ENCODE data around the gene AIFM2. TPM values are rescaled to one million over a fixed set of nuclear protein-coding genes. Genes with fewer than 3 reads are reported as not detected.

AIFM2 gene
- polyA plus RNA-seq, 2 of the 4 experiments (the other 2 are of a cell fraction), result 30.0 to 34.8 TPM

GRCh38 chr10:70167246-70167645, 34.6 kb upstream of the AIFM2 start:
- no peak overlapping the region for H3K4me2 ChIP-seq
- ATAC-seq (no peak), DNase-seq (ENCODE audit: low read depth in 1 of 2, low spot score in 1 of 2) (no peak), FAIRE-seq (no peak)
- WGBS (ENCODE audit: missing lambda C conversion rate), result 97% methylated on average over 7 of the region's 7 CpGs
- POLR2A ChIA-PET, result interaction anchor here (0.6 kb wide), 1 partner anchor 21 kb away, joined by 5 read pairs; the partner anchor contains the start of gene TYSND1
- no peak overlapping the region for H3K4me3 ChIP-seq
- CTCF ChIA-PET, result interaction anchor here (0.8 to 4.5 kb wide), 8 partner anchors 8 to 198 kb away, joined by 3 to 33 read pairs (median 4); partner anchors contain the start of gene TYSND1
- peaks cover 34% of the 10 kb centered on the region; the same call in 2 of the 3 replicates for H3K4me1 ChIP-seq
- H3K27ac ChIP-seq, result no peak overlapping the region
- no peaks in the 10 kb centered on the region for H3K9me3 ChIP-seq
- TF ChIP-seq GATA3 (IDR thresholded peaks at IDR 0.05; ENCODE audit: borderline replicate concordance) (no peak), BHLHE40 (IDR thresholded peaks at IDR 0.05; ENCODE audit: low read depth, low read length) (no peak), RARB (CRISPR knock-in tag; IDR thresholded peaks at IDR 0.05) (no peak), SMC3 (IDR thresholded peaks at IDR 0.05) (no peak)

DNA sequence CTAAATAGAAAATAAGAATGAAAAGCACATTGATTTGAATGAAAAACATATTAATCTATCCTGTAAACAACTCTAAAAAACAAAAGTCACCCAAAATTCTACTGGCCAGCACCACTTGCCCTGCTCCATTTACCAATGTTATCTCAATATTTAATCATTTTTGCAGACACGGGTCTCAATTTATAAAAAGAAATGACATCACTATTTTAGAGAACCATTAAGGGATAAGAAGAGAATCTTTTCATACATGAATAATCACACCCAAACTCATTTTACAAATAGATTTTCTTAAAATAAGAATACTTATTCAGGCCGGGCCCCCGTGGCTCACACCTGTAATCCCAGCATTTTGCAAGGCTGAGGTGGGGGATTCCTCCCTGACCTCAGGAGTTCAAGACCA, 33.8 kb upstream of the AIFM2 start:
- ChIA-PET POLR2A (no interaction called here), CTCF (no interaction called here)
- no peak for TF ChIP-seq CBX8 (IDR thresholded peaks at IDR 0.05)
- WGBS (ENCODE audit: missing lambda C conversion rate), result 88% methylated on average over 3 of the region's 3 CpGs
- DNase-seq (ENCODE audit: low read depth in 1 of 2, low spot score in 1 of 2) (no peak), FAIRE-seq (no peak), ATAC-seq (no peak)
- Histone ChIP-seq H3K9me3 (no peaks in the 10 kb centered on the region), H3K27ac (no peak overlapping the region), H3K4me3 (no peak overlapping the region), H3K4me2 (no peak overlapping the region), H3K4me1 (peaks cover 42% of the 10 kb centered on the region)

DNA sequence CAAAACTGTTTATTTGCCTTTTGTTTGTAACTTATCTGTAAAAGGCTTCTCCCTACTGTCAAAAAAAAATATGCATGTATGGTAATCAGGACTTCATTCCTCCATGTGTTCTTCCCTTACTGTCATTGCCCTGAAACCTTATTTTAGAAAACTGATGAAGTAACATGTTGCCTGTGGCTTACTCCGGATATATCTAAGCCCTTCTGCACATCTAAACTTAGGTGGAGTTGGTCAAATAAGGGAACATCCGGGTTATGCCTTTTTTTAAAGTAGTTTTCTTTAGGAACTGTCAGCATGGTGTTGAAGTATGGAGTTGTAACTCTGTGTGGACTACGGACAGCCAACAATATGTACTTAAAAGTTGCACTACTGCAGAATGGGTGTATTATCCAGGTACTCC, 31.5 kb upstream of the AIFM2 start:
- 56% methylated on average over 3 of the region's 3 CpGs for WGBS (ENCODE audit: missing lambda C conversion rate)
- DNase-seq (ENCODE audit: low read depth in 1 of 2, low spot score in 1 of 2), result no peak
- ChIA-PET CTCF (no interaction called here), POLR2A (no interaction called here)
- TF ChIP-seq CTCF (IDR thresholded peaks at IDR 0.05) (no peak), JUN (IDR thresholded peaks at IDR 0.05) (no peak), CBX2 (IDR thresholded peaks at IDR 0.05; ENCODE audit: borderline replicate concordance, low read depth) (no peak), HEYL (CRISPR knock-in tag; IDR thresholded peaks at IDR 0.05) (no peak), FOSB (CRISPR knock-in tag; IDR thresholded peaks at IDR 0.05) (no peak), GATA3 (IDR thresholded peaks at IDR 0.05; ENCODE audit: borderline replicate concordance) (no peak), MAZ (IDR thresholded peaks at IDR 0.05; ENCODE audit: borderline replicate concordance, low read depth, low read length) (no peak), MAX (IDR thresholded peaks at IDR 0.05) (no peak), EHMT2 (IDR thresholded peaks at IDR 0.05; ENCODE audit: low read depth) (no peak), HOXA7 (CRISPR knock-in tag; IDR thresholded peaks at IDR 0.05) (no peak), SMC3 (IDR thresholded peaks at IDR 0.05) (no peak), POLR2AphosphoS2 (conservative IDR thresholded peaks at IDR 0.05; ENCODE audit: low read length) (no peak), HMGXB4 (CRISPR knock-in tag; IDR thresholded peaks at IDR 0.05; ENCODE audit: borderline replicate concordance) (no peak)
- TF ChIP-seq, protein P1, sequence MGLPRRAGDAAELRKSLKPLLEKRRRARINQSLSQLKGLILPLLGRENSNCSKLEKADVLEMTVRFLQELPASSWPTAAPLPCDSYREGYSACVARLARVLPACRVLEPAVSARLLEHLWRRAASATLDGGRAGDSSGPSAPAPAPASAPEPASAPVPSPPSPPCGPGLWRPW (IDR thresholded peaks at IDR 0.05), result no peak
- Histone ChIP-seq H3K4me2 (no peak overlapping the region), H3K27ac (no peak overlapping the region), H3K4me1 (peaks cover 49% of the 10 kb centered on the region), H3K9me3 (no peaks in the 10 kb centered on the region), H3K4me3 (no peak overlapping the region)
- FAIRE-seq, result no peak
- ATAC-seq, result no peak

DNA sequence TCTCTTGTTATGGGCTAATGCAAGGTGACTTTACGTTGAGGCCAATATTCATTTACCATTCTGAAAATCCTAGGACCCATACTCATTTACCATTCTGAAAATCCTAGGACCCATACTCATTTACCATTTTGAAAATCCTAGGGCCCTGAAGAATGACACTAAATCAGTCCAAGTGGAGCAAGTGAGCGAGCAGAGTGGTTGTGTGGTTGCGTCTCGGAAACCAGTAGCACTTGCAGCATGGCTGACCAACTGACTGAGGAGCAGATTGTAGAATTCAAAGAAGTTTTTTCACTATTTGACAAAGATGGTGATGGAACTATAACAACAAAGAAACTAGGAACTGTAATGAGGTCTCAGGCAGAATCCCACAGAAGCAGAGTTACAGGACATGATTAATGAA, 30.8 kb upstream of the AIFM2 start:
- 97% methylated on average over 4 of the region's 4 CpGs for WGBS (ENCODE audit: missing lambda C conversion rate)
- Histone ChIP-seq H3K4me2 (no peak overlapping the region), H3K4me3 (no peak overlapping the region), H3K9me3 (no peaks in the 10 kb centered on the region), H3K27ac (no peak overlapping the region), H3K4me1 (peaks cover 43% of the 10 kb centered on the region)
- no peak for ATAC-seq
- ChIA-PET POLR2A (no interaction called here), CTCF (interaction anchor here (1.1 kb wide), 1 partner anchor 17 kb away, joined by 7 read pairs; the partner anchor contains the start of gene TYSND1)
- no peak for FAIRE-seq
- DNase-seq (ENCODE audit: low read depth in 1 of 2, low spot score in 1 of 2), result no peak
- TF ChIP-seq CTCF (IDR thresholded peaks at IDR 0.05), result no peak
- TF ChIP-seq EP300 (IDR thresholded peaks at IDR 0.05), result no peak
- no peak for TF ChIP-seq MYC (IDR thresholded peaks at IDR 0.05; ENCODE audit: borderline replicate concordance, low read length)
- TF ChIP-seq POLR2AphosphoS2 (conservative IDR thresholded peaks at IDR 0.05; ENCODE audit: low read length), result no peak
- TF ChIP-seq, protein P2, sequence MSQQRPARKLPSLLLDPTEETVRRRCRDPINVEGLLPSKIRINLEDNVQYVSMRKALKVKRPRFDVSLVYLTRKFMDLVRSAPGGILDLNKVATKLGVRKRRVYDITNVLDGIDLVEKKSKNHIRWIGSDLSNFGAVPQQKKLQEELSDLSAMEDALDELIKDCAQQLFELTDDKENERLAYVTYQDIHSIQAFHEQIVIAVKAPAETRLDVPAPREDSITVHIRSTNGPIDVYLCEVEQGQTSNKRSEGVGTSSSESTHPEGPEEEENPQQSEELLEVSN (IDR thresholded peaks at IDR 0.05; ENCODE audit: borderline replicate concordance, low read depth), result no peak
- no peak for TF ChIP-seq TP53 (CRISPR knock-in tag; IDR thresholded peaks at IDR 0.05)
- no peak for TF ChIP-seq FOSB (CRISPR knock-in tag; IDR thresholded peaks at IDR 0.05)
- TF ChIP-seq JUNB (IDR thresholded peaks at IDR 0.05), result no peak
